GM18858 (cell line): ENCODE data around the gene WDR62.

Source experiments
- ATAC-seq: cut with Tn5 transposase; IDR thresholded peaks from one replicate; pipeline ENCODE4 v1.9.1; 2021; ENCODE audit not compliant: unreplicated experiment

Gene WDR62

DNA sequence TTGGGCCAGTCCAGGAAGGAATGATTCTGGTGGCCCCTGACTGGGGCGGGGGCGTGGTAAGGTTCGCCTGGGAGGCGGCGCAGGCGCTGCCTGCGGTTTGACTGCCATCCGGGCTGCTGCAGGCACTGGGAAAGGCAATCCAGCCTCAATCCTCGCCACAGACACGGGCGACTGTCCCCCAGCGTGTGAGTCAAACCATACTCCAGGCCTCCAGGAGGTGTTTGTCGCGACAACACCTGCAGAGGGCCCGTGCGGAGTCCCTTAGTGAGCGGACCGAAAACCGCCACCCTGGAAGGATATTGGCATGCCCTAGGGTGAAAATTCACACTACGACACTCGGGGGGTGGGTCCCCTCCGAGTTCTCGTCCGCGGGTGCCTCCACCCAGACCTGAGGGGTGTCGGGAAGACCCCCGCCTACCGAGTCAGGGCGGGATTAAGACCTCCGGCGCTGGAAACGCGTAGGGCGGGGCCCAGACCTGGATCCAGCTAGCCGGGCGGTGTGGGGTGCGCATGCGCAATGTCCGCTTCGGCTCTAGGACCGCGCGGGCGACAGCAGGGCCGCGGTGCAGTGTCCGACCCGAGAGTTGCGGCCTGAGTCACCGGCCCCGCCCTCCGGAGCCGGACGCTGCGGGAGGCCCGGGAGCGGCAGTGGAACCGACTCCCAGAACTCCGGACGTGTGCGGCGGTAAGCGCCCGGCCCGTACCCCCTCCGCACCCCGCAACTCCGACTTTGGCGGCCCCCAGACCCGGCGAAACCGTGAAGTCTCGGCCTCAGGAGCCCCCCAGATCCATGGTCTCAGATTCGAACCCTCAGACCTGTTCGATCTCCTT lies 85.0 kb downstream of the WDR62 start, which contains the start of gene CAPNS1:
Gene CAPNS1 (plus strand): TSS at position 594 of the 831 bp plus-strand sequence. CDS start 946 bp downstream, outside the sequence.
- peak; percentile 69 for ATAC-seq

DNA sequence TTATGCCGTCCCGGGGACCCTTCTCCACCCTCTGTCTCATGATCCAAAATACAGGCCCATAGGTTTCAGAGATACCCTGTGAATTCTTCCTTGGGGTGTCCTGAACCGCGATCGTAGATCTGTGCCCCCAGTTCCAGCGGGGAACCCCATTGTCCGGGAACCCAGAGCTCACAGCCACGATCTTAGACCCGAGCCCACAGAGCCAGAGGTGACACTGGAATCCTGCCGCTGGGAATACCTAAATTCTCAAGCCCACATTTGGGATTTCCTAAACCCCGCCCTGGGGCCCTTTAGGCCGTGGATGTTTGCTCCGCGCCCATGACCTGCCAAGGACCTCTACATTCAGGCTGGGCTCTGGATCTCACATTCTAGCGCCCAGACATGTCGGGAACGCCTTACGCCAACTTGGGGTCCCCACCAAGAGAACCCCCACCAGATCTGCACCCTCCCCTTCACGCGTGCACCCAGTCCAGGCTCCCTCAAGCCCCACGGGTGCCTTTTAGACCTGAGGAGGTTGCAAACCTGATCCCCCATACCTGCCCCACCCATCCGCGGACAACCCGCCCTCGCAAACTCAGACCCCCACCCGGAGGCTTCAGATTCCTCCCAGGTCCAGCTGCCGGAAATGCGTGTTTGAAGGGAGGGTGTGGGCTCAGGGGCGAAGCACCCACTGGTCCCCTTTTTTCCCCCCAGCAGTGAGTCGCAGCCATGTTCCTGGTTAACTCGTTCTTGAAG lies 85.8 kb downstream of the WDR62 start:
- ATAC-seq: no peak

DNA sequence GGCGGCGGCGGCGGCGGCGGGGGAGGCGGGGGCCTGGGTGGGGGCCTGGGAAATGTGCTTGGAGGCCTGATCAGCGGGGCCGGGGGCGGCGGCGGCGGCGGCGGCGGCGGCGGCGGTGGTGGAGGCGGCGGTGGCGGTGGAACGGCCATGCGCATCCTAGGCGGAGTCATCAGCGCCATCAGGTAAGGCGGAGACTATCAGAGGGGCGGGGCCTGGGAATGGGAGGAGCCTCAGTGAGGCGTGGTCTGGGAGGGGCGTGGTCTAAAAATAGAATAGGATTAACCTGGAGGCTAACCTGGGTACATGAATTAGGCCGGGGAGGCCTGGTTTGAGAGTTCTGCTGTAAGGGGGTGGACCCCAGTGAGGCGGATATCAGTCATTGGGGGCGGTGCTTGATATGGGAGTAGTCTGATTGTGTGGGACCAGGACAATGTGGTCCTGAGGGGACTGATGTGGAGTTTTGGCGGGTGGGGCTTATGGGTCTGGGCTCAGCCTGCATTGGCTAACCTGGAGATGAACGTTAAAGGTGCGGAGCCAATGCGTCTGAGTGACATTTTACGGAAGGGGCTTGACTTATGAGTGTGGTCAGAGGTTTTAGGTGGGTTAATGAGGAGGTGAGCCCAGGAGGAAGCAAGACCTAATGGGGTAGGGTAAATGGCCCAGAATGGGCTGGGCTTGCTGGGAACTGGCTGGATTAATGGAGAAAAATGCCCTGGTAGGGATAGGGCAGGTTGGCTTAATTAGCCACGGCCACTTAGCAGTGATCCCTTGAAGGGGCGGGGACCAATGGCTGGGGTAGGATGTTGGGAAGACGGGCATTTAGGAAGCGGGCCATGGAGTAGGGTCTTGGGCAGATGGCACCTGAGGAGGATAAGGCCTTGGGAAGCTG lies 86.6 kb downstream of the WDR62 start:
- no peak for ATAC-seq

DNA sequence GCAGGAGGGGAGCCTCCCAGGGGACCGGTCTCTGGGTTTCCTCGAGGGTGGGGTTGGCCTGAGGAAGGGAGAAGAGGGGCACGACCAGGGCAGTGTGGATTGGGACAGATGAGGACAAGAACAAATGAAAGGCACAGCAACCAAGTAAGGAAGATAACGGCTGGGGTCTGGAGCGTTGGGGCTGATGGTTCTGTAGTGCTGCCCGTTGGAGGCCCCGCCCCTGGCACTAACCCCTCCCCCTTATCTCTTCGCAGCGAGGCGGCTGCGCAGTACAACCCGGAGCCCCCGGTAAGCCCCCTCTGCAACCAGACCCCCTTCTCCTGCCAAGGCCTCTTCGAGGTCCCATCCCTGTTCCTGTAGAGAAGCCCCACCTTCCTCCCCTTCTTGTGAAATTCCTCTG lies 87.3 kb downstream of the WDR62 start:
- no peak for ATAC-seq

DNA sequence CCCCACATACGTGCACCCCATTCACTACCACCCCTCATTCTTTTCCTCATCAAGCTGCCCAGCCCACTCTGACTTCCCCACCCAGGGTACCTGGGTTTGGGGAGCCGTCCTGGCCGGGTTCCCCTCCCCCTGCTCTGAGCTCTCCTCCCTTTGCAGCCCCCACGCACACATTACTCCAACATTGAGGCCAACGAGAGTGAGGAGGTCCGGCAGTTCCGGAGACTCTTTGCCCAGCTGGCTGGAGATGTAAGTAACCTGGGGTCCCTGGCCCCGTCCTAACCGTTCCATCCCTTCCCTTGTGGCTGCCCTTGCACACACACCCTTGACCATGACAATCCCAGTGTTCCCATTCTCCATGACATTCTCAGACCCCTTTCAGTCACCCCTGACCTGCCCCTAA lies 87.8 kb downstream of the WDR62 start:
- ATAC-seq: no peak

DNA sequence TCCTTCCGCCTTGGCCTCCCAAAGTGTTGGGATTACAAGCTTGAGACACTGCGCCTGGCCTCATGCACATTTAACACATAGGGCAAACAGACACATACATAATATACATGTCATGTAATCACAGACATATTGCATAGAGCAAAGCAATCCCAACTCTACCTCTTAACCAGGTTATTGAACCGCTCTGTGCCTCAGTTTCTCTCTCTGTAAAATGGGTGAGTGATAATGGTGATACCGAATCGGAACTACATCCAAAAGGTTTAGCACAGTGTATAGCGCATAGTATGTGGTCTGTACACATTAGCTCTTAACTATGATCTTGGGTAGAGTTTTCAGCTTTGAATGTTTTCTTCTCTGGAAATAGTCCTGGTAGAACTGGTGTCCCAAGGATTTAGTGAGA lies 89.9 kb downstream of the WDR62 start:
- ATAC-seq: no peak

DNA sequence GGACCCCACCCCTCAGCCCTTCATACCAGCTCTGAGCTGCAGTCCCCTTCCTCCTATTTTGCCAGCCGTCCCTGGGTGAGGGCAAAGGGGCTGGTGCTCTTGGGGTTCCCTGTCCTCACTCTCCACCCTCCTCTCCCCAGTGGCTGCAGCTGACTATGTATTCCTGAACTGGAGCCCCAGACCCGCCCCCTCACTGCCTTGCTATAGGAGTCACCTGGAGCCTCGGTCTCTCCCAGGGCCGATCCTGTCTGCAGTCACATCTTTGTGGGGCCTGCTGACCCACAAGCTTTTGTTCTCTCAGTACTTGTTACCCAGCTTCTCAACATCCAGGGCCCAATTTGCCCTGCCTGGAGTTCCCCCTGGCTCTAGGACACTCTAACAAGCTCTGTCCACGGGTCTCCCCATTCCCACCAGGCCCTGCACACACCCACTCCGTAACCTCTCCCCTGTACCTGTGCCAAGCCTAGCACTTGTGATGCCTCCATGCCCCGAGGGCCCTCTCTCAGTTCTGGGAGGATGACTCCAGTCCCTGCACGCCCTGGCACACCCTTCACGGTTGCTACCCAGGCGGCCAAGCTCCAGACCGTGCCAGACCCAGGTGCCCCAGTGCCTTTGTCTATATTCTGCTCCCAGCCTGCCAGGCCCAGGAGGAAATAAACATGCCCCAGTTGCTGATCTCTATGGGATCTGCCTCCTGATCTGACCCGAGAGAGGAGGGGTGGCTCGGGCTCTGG lies 95.1 kb downstream of the WDR62 start:
- ATAC-seq: no peak

DNA sequence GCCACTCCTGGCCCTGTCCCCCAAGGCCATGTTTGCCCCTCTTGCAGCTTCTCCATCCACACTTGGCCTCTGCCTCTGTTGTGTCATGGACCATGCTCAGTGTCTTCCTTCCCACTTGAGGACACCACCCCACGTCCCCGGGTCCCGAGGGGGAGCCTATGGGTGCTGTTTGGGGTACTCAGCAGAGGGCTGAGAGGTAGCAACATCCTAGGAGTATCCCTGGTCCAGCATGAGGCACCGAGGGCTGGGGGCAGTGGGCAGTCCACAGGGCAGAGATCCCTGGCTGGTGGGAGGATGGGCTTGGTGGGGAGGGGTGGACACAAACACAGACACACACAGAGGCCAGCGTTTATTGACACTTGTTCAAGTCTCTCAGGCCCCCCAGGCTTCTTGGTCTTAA lies 95.9 kb downstream of the WDR62 start:
- ATAC-seq: no peak

DNA sequence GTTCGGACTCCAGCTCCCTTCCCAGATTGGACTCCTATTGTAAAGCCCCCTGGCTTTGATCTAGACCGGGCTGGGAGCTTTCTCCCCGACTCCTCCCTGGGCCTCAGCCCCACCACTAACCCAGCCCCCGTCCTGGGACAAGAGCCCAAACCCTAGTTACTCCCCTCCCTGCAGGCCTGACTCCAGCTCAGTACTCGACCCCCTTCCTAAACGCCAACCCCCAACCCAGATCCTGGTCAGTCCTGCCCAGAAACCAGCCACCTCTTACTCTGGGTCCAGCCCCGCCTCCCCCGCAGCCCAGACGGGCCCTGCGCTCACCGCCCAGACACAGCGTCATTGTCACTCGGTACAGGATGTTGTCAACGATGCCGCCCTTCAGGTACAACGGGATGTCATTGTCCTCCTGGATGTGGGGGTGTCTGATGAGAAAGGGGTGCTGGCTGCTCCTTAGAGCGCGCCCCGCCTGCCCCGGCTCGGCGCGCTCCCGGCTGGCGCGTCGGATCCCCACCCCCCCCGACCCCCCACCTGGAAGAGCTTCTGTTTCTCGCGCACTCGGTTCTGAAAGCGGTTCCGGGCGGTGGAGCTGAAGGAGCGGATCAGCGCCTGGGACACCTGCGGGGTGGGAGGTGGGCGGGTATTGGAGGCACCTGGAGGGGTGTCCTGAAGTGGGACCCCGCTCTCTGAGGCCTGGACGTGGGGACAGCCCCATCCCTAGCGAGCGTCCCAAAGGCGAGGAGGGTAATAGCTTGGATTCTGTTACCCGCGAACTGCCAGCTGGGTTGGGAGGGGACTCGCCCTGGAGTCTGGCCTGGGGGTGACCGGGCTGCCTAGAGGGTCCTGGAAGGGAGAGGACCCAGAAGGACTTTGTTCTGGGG lies 96.7 kb downstream of the WDR62 start:
- ATAC-seq: no peak

DNA sequence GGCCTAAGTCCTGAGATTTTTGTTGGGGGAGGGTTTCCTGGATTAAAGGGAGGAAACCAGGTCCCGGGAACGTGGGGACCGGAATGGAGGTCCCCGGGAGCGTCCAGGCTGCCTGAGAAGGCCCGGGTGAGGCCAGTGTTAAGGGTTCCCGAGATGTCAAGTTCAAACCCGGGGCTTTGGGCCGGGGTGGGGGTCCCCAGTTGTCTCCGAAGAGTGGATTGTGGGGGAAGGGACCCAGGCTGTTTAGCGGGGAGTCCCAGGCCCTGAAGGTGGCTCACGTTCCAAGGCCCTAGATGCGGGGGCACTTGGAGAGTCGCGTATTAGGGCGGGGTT lies 97.3 kb downstream of the WDR62 start:
- no peak for ATAC-seq

DNA sequence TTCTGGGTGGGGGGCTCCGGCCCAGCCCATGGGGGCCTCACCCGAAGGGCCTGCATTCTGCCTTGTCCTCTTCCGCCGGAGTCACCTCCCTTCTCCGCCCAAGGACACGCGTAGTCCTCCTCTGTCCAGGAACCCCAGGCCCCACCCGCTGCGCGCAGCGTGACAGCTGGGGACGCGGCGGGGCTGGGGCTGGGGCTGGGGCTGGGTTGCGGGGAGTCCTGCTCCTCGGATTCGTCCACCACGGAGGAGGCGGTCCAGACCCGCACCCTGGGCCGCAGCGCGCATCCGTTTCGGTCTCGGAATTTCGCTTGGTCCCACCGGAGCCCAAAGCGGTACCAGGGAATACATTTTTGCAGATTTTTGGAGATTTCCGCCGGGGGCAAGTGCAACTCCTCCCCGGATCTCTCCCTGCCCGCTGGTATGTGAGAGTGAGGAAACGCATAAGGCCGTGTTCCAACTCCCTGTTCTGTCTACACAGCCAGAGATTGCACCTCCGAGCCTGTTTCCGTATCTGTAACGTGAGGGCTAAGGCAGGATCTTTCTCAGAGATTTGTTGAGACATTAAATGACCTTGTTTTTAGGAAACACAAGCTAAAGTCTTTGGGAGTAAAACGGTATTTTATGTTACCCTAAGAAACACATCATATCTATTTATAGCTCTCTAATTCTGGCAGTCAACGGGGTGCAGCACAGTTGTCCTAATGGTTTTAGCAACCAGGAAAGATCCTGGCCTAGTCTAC lies 97.8 kb downstream of the WDR62 start, which contains the start of gene COX7A1:
Gene COX7A1 (minus strand): TSS at position 96 of the 740 bp plus-strand sequence. CDS start 40 bp downstream, at position 56.
- ATAC-seq: no peak

DNA sequence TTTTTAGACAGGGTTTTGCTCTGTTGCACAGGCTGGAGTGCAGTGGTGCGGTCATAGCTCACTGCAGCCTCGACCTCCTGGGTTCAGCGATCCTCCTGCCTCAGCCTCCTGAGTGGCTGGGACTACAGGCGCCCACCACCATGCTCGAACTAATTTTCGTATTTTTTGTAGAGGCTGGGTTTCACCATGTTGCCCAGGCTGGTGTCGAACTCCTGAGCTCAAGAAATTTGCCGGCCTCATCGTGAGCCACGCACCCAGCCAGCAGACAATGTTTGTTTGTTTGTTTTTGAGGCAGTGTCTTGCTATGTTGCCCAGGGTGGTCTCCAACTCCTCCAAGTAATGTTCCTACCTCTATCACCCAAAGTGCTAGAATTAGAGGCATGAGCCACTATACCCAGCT lies 98.4 kb downstream of the WDR62 start:
- ATAC-seq: no peak
